SHP77 treated with DMSO at 0.1 percent for 48 hours (cell line): ENCODE results near the gene ANO9.
"Not testable (repeated sequence)": the region's sequence is repeated elsewhere in the genome, so short reads cannot be mapped to it uniquely, and the experiment has no call there.

Source experiments
- DNase-seq: peaks from one replicate; lab custom pipeline; 2025; lab: John Stamatoyannopoulos, UW

The ANO9 gene

GRCh38 chr11:416051-416756 lies 25.6 kb downstream of the ANO9 start:
- no peak for DNase-seq

- no peak for DNase-seq
These were observed 26.2 kb downstream of the ANO9 start for GRCh38 chr11:415640-416041.

- no peak for DNase-seq
These were observed 27.4 kb downstream of the ANO9 start for GRCh38 chr11:414318-414857.

GRCh38 chr11:413120-414081 lies 28.4 kb downstream of the ANO9 start:
- DNase-seq: no peak

- DNase-seq: no peak
These were observed 29.1 kb downstream of the ANO9 start for GRCh38 chr11:412641-413119.

GRCh38 chr11:411520-411919 lies 30.3 kb downstream of the ANO9 start:
- not testable (repeated sequence) for DNase-seq

- not testable (repeated sequence) for DNase-seq
These were observed 31.1 kb downstream of the ANO9 start for GRCh38 chr11:410711-411110.

GRCh38 chr11:409600-410483 lies 32.0 kb downstream of the ANO9 start:
- no peak for DNase-seq

- no peak for DNase-seq
These were observed 32.7 kb downstream of the ANO9 start for GRCh38 chr11:409008-409599.

- no peak for DNase-seq
These were observed 33.4 kb downstream of the ANO9 start for GRCh38 chr11:408154-409007.

- no peak for DNase-seq
These were observed 34.1 kb downstream of the ANO9 start for GRCh38 chr11:407651-408123.

- DNase-seq: peak; percentile 30
These were observed 34.8 kb downstream of the ANO9 start for GRCh38 chr11:406796-407650.

GRCh38 chr11:405954-406795 lies 35.6 kb downstream of the ANO9 start:
- DNase-seq: no peak

GRCh38 chr11:405323-405953 lies 36.4 kb downstream of the ANO9 start:
- no peak for DNase-seq

GRCh38 chr11:404551-405264 lies 37.1 kb downstream of the ANO9 start:
- no peak for DNase-seq

GRCh38 chr11:403761-404431 lies 37.9 kb downstream of the ANO9 start:
- no peak for DNase-seq
